GM21529 (cell line): Measurements from ENCODE around the gene PSME3.
"Not testable (repeated sequence)": the region's sequence is repeated elsewhere in the genome, so short reads cannot be mapped to it uniquely, and the experiment has no call there.

Experiments
- ATAC-seq: cut with Tn5 transposase; IDR thresholded peaks from one replicate; pipeline ENCODE4 v1.9.1; 2021; ENCODE audit not compliant: unreplicated experiment

Gene PSME3

DNA sequence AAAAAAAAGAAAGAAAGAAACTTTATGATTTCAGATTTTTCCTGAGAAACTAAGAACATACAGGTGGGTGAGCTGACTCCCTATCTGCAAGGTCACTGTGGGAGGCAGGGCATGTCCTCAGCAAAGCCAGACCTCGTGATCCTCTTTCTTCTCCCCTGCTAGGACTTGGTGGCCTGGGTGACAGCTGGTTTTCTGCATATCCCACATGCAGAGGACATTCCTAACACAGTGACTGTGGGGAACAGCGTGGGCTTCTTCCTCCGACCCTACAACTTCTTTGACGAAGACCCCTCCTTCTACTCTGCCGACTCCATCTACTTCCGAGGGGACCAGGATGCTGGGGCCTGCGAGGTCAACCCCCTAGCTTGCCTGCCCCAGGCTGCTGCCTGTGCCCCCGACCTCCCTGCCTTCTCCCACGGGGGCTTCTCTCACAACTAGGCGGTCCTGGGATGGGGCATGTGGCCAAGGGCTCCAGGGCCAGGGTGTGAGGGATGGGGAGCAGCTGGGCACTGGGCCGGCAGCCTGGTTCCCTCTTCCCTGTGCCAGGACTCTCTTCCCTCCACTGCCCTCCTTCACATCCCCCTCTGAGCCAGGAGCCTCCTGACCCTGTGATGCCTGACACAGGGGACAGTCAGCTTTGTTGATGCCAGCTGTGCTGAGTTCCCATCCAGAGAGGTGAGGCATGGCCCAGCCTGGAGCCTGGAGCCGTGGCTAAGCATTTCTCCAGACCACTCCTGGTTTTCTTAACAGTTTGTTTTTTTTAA is 40.9 kb downstream of the PSME3 start:
- ATAC-seq: not testable (repeated sequence)

DNA sequence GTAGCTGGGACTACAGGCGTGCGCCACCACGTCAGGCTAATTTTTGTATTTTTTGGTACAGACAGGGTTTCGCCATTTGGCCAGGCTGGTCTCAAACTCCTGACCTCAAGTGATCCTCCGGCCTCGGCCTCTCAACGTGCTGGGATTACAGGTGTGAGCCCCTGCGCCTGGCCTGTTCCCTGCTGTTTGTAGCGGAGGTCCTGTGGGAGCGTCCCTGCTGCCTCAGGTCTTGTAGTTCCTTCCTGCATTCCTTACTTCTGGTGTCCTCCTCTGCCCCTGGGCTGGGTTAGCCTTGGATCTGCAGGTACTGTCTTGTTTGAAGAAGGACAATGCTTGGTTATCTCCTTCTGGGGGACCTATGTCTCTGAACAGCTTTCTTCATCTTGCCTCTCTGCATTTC is 43.8 kb downstream of the PSME3 start:
- no peak for ATAC-seq

DNA sequence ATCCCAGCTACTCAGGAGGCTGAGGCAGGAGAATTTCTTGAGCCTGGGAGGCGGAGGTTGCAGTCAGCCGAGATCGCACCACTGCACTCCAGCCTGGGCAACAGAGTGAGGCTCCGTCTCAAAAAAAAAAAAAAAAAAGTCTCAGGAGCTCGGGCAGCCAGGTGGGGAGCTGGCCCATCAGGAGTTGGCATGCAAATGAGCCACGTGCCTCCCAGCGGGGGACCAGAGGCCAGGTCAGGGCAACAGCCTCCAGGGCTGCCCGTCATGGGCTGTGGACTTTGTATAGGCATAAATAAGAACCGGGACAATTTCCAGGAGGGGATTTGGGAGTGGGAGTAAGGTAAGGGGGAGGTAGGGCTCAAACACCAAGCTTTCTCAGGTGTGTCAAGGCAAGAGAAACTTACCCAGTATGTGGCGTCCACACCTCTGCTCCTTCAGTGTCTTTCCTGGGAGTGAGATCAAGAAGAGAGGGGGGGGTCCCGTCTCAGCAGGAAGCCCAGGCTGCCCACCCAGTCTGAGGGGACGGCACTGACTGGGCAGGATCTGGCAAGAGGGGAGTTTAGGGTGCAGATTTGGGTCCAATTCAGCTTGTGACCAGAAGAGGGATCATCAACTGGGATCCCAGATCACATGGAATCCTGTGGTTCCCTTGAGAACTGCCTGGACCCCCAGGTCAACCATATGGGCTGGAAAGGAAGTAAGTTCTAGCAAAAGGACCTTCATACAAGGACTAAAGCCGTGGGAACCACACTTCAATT is 45.1 kb downstream of the PSME3 start:
- ATAC-seq: no peak

DNA sequence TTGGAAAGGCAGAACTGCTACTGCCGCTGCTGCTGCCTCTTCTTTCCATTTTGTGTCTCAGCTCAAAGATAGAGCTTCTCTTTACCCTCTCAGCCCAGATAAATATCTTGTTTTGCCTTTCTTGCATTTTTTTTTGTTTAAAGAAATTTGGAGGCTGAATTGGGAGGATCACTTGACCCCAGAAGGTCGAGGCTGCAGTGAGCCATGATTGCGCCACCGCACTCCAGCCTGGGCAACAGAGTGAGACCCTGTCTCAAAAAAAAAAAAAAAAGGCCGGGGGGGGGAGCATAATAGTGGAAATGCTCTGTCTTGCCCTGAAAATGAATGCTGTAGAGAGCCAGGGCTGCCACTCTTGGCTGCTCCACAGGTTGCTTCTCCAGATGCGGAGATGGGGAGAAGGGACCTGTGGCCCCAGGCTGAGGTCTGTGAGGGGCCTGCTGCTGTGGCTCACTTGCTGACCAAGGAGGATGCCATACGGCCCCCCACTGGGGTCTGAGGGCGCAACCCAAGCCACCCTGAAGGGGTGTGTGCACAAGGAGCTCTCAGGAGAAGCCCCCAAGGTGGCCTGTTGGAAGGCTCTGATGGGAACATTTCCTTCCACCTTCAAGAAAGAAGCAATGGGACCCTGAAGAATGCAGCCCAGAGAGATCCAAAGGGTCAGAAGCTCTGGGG is 45.9 kb downstream of the PSME3 start:
- ATAC-seq: no peak

DNA sequence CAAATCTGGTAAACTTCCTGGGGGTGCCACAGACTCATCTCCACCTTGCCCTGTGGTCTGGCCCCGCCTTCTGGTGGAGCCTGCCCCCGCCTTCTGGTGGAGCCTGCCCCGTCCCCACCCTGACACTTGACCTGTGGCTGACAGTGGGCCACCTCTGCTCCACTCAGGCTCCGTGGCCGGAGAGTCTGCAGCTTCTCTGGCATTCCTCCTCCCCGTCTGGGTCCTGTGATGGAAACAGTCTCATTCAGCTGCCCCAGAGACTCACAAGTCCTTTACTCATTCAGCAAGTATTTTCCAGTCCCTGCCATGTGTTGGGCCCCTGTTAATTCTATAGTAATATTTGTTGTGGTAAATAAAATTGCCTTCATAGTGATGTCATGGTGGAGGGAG is 46.4 kb downstream of the PSME3 start:
- no peak for ATAC-seq

DNA sequence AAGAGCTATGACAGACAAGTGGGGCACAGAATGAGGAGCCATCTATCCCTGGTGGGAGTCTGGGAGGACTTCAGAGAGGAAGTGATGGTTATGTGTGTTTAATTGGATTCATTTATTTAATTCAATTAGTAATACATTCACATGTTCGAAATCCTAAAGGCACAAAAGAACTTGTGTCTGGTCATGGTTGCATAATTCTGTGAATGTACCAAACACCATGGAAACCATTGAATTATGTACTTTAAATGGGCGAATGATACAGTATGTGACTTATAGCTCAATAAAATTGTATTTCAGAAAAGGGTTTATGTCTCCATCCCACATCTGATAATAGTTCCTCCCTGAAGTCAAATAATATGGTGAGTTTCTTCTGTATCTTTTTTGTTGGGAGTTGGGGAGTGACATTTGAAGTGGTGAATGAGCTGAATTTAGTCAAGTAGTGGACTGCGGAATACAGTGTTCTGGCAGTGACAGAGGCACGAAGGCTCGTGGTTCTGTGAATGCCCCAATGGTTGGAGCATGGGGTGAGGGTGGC is 47.6 kb downstream of the PSME3 start:
- no peak for ATAC-seq

DNA sequence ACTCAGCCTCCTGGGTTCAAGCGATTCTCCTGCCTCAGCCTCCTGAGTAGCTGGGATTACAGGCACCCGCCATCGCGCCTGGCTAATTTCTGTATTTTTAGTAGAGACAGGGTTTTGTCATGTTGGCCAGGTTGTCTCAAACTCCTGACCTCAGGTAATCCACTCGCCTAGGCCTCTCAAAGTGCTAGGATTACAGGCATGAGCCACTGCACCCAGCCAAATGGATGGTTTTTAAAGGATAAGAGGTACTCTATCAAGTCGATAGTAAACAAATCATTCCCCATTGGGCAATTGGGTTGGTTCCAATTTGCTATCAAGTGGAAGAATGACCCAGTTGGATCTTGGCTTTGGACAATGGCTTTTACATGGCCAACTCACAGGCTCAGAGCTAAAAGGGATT is 48.5 kb downstream of the PSME3 start:
- ATAC-seq: not testable (repeated sequence)

DNA sequence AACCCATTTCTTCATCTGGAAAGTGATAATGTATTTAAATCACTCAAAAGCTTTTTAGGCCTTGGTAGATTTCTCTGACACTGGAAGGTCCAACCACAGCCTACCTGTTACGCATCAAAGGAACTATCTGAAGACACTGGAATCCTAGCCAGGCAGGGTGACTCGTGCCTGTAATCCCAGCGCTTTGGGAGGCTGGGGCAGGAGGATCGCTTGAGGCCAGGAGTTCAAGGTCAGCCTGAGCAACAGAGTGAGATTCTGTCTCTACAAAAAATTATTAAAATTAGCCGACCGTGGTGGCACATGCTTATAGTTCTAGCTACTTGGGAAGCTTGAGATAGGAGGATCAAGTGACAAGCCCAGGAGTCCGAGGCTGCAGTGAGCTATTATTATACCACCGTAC is 49.0 kb downstream of the PSME3 start:
- ATAC-seq: no peak

DNA sequence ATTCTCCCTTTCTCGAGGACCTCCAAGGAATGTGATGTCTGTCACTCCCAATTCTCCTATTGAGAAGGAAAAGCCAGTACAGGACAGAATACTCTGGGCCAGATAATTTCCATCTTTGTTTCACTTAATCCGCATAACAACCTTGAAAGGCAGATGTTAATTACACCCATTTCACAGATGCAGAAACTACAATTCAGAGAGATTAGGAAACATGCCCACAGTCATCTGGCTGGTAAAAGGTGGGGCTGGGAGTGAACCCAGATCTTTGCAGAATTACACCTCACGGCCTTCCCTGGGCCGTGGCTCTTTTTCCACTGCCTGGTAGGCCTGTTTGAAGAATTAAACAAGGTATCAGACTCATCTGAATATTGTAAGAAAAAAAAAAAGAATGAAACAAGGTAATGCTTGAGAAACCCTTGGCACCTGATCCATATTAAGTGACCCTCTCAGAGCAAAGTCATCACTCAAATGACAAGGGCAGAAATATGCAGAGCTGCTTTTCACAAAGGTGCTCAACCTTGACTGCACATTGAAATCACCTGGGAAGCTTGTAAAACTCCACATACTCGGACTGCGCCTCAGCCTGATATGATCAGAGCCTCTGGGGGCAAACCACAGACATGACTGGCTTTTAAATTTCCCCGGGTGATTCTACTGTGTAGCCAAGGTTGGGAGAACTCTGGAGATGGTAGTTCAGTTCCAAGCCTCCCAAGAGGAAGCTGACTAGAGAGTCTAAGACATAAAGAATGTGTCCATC is 50.8 kb downstream of the PSME3 start:
- no peak for ATAC-seq

DNA sequence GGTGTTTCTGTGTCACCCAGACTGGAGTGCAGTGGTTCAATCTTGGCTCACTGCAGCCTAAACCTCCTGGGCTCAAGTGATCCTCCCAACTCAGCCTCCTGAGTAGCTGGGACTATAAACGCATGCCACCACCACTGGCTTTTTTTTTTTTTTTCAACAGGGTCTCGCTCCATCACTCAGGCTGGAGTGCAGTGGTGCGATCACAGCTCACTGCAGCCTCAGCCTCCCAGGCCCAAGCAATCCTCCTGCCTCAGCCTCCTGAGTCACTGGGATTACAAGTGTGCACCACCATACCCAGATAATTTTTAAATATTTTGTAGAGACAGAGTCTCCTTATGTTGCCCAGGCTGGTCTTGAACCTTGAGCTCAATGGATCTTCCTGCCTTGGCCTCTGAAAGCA is 52.6 kb downstream of the PSME3 start:
- ATAC-seq: not testable (repeated sequence)

DNA sequence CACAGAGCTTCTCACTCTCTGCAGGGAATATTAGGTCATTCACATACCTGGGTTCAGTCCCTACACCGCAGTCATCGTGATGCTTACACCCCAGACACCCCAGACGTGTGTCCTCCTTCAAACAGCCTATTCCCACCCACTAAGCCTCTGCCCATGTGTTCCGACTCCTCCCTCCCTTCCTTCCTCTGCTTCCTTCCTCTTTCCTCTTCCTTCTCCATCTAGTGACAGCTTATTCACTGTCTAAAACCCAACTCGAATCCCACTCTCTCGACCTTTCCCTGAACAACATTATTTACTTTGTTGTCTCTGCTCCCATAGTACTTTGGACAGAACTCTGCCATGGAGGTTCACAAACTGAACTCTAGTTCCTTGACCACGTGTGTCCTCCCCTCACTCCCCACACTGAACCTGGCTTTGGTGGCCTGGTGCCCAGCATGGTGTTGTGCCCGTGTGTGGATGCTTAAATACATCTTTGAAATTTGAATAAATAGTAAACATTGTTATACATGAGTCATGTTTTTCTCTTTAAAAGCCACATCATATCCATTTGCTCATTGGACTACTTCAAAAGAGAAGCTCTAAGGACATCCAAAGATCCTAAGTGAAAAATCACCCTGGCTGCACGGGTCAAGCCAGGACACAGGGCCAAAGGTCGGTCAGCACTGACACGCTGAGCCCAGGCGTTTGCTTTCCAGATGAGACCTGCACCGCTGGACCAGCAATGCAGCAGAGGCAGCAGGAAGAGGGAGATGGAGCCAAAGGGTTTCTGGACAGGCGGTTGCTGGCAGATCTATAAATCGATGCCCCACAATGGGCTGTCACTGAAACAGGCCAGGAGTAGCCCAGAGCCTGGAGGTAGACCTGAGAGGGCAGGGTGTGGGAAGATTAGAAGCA is 53.3 kb downstream of the PSME3 start:
- no peak for ATAC-seq

DNA sequence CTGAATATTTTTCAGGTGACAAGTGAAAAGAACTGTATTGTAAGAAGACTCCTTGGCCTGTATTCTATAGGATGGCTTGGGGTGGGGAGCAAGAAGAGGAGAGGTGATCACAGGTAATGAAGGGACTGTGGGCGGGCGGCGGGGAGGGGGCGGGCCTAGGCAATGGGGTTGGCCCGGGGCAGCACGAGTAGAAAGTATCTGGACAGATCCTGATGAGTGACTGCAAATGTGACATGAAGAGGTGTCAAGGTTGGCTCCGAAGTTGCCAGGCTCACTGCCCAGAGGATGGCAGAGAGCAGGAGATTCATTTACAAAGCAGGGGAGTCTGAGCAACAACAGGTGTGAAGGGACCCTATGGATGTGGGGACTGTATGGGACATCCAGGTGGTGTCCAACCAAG is 56.6 kb downstream of the PSME3 start:
- no peak for ATAC-seq

DNA sequence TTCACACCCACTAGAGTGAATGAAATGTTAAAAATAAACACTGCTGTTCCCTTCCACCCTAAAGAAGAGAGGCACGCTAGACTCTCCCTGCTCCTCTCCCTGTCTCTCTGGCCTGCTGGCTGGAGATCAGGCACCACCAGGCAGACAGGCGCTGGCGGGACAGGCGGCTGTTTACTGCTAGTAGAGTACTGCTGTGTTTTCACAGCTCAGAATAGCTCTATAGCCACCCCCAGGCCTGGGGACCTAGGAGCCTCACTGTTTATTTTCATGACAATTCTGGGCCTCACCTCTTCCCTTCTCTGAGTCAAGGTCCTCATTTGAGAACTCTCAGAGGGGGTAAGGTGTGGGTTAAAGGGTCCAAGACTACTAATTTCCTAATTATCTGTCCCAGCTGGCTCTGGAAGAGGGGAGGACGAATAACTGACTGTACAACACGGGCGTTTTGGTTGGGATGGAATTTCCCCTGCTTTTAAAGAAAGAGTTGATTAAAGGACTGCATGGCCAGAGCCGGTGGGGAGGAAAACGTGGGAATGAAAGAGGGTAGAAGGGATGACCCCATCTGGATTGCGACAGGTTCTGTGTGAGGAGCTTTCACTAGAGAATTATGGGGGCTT is 58.4 kb downstream of the PSME3 start:
- no peak for ATAC-seq

DNA sequence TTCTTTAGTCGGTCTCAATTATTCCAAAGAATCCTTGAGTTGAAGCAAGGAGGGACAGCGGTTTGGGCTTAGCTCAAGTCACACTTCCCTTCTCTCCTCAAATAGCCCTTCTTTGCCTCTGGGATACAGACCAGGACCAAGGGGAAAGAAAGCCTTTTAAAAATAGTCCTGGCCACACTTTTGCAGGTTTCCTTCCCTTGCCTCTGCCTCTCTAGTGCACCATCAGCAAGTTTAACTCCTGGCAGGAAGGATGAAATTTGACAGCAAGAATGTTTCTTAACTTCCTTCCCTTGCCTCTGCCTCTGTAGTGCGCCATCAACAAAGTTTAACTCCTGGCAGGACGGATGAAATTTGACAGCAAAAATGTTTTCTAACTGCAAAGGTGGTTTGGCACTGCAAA is 60.2 kb downstream of the PSME3 start:
- ATAC-seq: no peak
